DND-41 (cell line): ENCODE measurements around the gene GLIPR1L1.

Source experiments
- EZH2 ChIP-seq: IDR thresholded peaks from 3 replicates; pipeline ENCODE4 v1.6.1; 2012; ENCODE audit warnings: borderline replicate concordance, low read depth, mild to moderate bottlenecking, moderate library complexity, low read length, inconsistent platforms; ENCODE audit not compliant: severe bottlenecking
- TF ChIP-seq, protein P1 (sequence below): IDR thresholded peaks from 2 replicates; pipeline ENCODE4 v1.5.1; 2012; ENCODE audit warnings: borderline replicate concordance, low read length, moderate library complexity, mild to moderate bottlenecking; ENCODE audit not compliant: poor library complexity, severe bottlenecking; ENCODE audit errors: extremely low read depth

DNA sequence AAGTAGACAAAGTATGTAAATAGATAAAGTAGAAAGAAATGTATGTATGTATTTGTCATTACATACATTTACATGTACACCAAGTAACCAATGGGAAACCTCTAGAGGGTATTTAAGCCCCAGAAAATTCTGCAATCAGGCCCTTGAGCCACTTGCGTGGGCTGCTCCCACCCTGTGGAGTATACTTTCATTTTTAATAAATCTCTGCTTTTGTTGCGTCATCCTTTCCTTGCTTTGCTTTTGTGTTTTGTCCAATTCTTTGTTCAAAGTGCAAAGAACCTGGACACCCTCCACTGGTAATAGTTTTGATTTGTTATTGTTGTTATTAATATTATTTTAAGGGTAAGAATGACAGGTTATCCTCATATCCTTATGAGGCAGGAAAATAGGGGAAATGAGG lies 26.2 kb upstream of the GLIPR1L1 start:
- TF ChIP-seq, protein P1, sequence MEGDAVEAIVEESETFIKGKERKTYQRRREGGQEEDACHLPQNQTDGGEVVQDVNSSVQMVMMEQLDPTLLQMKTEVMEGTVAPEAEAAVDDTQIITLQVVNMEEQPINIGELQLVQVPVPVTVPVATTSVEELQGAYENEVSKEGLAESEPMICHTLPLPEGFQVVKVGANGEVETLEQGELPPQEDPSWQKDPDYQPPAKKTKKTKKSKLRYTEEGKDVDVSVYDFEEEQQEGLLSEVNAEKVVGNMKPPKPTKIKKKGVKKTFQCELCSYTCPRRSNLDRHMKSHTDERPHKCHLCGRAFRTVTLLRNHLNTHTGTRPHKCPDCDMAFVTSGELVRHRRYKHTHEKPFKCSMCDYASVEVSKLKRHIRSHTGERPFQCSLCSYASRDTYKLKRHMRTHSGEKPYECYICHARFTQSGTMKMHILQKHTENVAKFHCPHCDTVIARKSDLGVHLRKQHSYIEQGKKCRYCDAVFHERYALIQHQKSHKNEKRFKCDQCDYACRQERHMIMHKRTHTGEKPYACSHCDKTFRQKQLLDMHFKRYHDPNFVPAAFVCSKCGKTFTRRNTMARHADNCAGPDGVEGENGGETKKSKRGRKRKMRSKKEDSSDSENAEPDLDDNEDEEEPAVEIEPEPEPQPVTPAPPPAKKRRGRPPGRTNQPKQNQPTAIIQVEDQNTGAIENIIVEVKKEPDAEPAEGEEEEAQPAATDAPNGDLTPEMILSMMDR = no peak
- TF ChIP-seq EZH2 = no peak
